LNCaP clone FGC (cell line): ENCODE data around the gene AIF1.

Experiments used
- DNase-seq: peaks from one replicate; pipeline ENCODE4 v3.0.0-alpha.2; 2011; ENCODE audit warnings: low read depth
- H3K4me3 ChIP-seq: 2 replicates; pipeline ENCODE4 v1.5.1; 2011; ENCODE audit warnings: mild to moderate bottlenecking, low read depth, low read length, control low read depth
- TF ChIP-seq, protein P1 (sequence below): IDR thresholded peaks from 2 replicates; pipeline ENCODE4 v1.5.1; 2012; ENCODE audit warnings: mild to moderate bottlenecking; ENCODE audit not compliant: control insufficient read depth, insufficient read depth; ENCODE audit errors: extremely low read depth

Gene AIF1

DNA sequence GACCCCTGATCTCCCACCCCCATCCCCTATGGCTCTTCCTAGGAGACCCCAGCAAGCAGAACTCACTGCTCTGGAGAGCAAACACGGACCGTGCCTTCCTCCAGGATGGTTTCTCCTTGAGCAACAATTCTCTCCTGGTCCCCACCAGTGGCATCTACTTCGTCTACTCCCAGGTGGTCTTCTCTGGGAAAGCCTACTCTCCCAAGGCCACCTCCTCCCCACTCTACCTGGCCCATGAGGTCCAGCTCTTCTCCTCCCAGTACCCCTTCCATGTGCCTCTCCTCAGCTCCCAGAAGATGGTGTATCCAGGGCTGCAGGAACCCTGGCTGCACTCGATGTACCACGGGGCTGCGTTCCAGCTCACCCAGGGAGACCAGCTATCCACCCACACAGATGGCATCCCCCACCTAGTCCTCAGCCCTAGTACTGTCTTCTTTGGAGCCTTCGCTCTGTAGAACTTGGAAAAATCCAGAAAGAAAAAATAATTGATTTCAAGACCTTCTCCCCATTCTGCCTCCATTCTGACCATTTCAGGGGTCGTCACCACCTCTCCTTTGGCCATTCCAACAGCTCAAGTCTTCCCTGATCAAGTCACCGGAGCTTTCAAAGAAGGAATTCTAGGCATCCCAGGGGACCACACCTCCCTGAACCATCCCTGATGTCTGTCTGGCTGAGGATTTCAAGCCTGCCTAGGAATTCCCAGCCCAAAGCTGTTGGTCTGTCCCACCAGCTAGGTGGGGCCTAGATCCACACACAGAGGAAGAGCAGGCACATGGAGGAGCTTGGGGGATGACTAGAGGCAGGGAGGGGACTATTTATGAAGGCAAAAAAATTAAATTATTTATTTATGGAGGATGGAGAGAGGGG is 41.6 kb upstream of the AIF1 start:
- H3K4me3 ChIP-seq: no peak overlapping the region
- TF ChIP-seq, protein P1, sequence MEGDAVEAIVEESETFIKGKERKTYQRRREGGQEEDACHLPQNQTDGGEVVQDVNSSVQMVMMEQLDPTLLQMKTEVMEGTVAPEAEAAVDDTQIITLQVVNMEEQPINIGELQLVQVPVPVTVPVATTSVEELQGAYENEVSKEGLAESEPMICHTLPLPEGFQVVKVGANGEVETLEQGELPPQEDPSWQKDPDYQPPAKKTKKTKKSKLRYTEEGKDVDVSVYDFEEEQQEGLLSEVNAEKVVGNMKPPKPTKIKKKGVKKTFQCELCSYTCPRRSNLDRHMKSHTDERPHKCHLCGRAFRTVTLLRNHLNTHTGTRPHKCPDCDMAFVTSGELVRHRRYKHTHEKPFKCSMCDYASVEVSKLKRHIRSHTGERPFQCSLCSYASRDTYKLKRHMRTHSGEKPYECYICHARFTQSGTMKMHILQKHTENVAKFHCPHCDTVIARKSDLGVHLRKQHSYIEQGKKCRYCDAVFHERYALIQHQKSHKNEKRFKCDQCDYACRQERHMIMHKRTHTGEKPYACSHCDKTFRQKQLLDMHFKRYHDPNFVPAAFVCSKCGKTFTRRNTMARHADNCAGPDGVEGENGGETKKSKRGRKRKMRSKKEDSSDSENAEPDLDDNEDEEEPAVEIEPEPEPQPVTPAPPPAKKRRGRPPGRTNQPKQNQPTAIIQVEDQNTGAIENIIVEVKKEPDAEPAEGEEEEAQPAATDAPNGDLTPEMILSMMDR: no peak
- DNase-seq: no peak

- TF ChIP-seq, protein P1: no peak
- no peak for DNase-seq
Measured at GRCh38 chr6:31574106-31575061, 40.6 kb upstream of the AIF1 start.

GRCh38 chr6:31575335-31575901 is 39.6 kb upstream of the AIF1 start, which contains the start of gene TNF:
TSS of gene TNF (plus strand) at chr6:31575565. CDS start at chr6:31575742, 177 bp downstream.
- no peak within 1 kb of the TSS for H3K4me3 ChIP-seq
- TF ChIP-seq, protein P1: no peak
- no peak for DNase-seq

More at GRCh38 chr6:31574106-31575061, 40.6 kb upstream of the AIF1 start:
- no peak overlapping the region for H3K4me3 ChIP-seq

- H3K4me3 ChIP-seq: no peak overlapping the region
- DNase-seq: no peak
- TF ChIP-seq, protein P1: no peak
Measured at GRCh38 chr6:31575952-31576685, 38.9 kb upstream of the AIF1 start.

- TF ChIP-seq, protein P1: no peak
- H3K4me3 ChIP-seq: no peak overlapping the region
- no peak for DNase-seq
Measured at GRCh38 chr6:31576897-31577578, 38.0 kb upstream of the AIF1 start.

DNA sequence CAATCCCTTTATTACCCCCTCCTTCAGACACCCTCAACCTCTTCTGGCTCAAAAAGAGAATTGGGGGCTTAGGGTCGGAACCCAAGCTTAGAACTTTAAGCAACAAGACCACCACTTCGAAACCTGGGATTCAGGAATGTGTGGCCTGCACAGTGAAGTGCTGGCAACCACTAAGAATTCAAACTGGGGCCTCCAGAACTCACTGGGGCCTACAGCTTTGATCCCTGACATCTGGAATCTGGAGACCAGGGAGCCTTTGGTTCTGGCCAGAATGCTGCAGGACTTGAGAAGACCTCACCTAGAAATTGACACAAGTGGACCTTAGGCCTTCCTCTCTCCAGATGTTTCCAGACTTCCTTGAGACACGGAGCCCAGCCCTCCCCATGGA is 37.5 kb upstream of the AIF1 start:
- no peak overlapping the region for H3K4me3 ChIP-seq
- no peak for DNase-seq
- TF ChIP-seq, protein P1: no peak
